ENCODE measurements around the gene KLK1. TPM values are rescaled to one million over a fixed set of nuclear protein-coding genes. Genes with fewer than 3 reads are reported as not detected.
A peak's percentile ranks its signal among the peaks of the same experiment; 100 is the strongest.

The KLK1 gene
- total and polyA plus RNA-seq, 10 of the 15 experiments (the other 5 are each of a cell fraction or from before 2014, with no cell fraction given) = 3.4 to 27.5 (median 20.2) TPM

- TF ChIP-seq TAF1 (IDR thresholded peaks at IDR 0.05; ENCODE audit: borderline replicate concordance, low read depth, low read length) = no peak
- no peak for TF ChIP-seq NKRF (conservative IDR thresholded peaks at IDR 0.05)
- TF ChIP-seq NFYA (IDR thresholded peaks at IDR 0.05; ENCODE audit: borderline replicate concordance, low read depth, low read length) = no peak
- TF ChIP-seq, protein P1, sequence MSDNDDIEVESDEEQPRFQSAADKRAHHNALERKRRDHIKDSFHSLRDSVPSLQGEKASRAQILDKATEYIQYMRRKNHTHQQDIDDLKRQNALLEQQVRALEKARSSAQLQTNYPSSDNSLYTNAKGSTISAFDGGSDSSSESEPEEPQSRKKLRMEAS (IDR thresholded peaks at IDR 0.05; ENCODE audit: low read depth, low read length) = no peak
- 0 out of 2 replicates have a peak, but pooled peaks have one; percentile 45 for TF ChIP-seq TARDBP (IDR thresholded peaks at IDR 0.05; ENCODE audit: borderline replicate concordance)
- peak; percentile 26; the same call in 1 of the 2 replicates for TF ChIP-seq PML (IDR thresholded peaks at IDR 0.05; ENCODE audit: low read length)
- TF ChIP-seq SUZ12 (IDR thresholded peaks at IDR 0.05; ENCODE audit: unreplicated experiment) = no peak
- no peak for TF ChIP-seq SMARCA5 (IDR thresholded peaks at IDR 0.05)
- peak; percentile 57 for TF ChIP-seq SMC3 (IDR thresholded peaks at IDR 0.05; ENCODE audit: borderline replicate concordance, low read length)
These were observed 29.3 kb downstream of the KLK1 start (continued) for GRCh38 chr19:50794074-50794875.
